K562 (cell line): ENCODE data around the gene RGL2. TPM values are rescaled to one million over a fixed set of nuclear protein-coding genes. Genes with fewer than 3 reads are reported as not detected.

ENCODE experiments used
- ASH1L ChIP-seq: fragments of 450-650 bp; IDR thresholded peaks from 2 replicates; pipeline ENCODE4 v1.6.1; 2018; ENCODE audit warnings: borderline replicate concordance, mild to moderate bottlenecking, low read depth; ENCODE audit not compliant: partially characterized antibody
- BHLHE40 ChIP-seq: IDR thresholded peaks from 2 replicates; pipeline ENCODE4 v1.6.1; 2011; ENCODE audit warnings: low read length, improper control_type of control experiment
- CCAR2 ChIP-seq: fragments of 200-400 bp; formaldehyde crosslinking; IDR thresholded peaks from 2 replicates; pipeline ENCODE4 v1.6.1; 2017; ENCODE audit warnings: mild to moderate bottlenecking, low read depth, low read length
- CEBPG ChIP-seq, 3 experiments: fragments of 200-800 bp in 1 of 3; sonication (Bioruptor generic) in 1 of 3; sonication (generic) in 1 of 3; formaldehyde crosslinking in 1 of 3; IDR thresholded peaks in 2 of 3; conservative IDR thresholded peaks in 1 of 3; 2 replicates each; pipeline versions ENCODE4 v1.6.1 to v1.8.0; 2016 to 2022; ENCODE audit warnings: missing compliant biosample characterization in 2 of 3, missing genetic modification characterization in 2 of 3, mild to moderate bottlenecking in 1 of 3, missing genetic modification reagents in 1 of 3
- CHD1 ChIP-seq: fragments of 200-600 bp; sonication (generic); IDR thresholded peaks from one replicate; pipeline ENCODE4 v1.6.1; 2012; ENCODE audit warnings: mild to moderate bottlenecking, moderate library complexity, low read length, inconsistent platforms
- FOSL1 ChIP-seq: fragments of 200-800 bp; sonication (Bioruptor generic); conservative IDR thresholded peaks from 2 replicates; pipeline ENCODE4 v1.6.1; 2016; ENCODE audit warnings: missing genetic modification characterization, missing compliant biosample characterization
- FOXK2 ChIP-seq, 2 experiments: fragments of 450-650 bp; IDR thresholded peaks in 1 of 2; conservative IDR thresholded peaks in 1 of 2; 2 replicates each; pipeline ENCODE4 v1.6.1; 2016; ENCODE audit warnings: low read depth in 2 of 2, mild to moderate bottlenecking in 1 of 2
- FOXM1 ChIP-seq, 2 experiments: fragments of 450-650 bp in 1 of 2; sonication (generic) in 1 of 2; formaldehyde crosslinking in 1 of 2; IDR thresholded peaks; 2 replicates each; pipeline versions ENCODE4 v1.6.1 to v1.9.0; 2017 to 2022; ENCODE audit warnings: low read depth in 2 of 2, mild to moderate bottlenecking in 2 of 2, missing genetic modification reagents in 1 of 2, moderate library complexity in 1 of 2
- HDAC1 ChIP-seq, 2 experiments: fragments of 450-650 bp; IDR thresholded peaks; 2 replicates each; pipeline ENCODE4 v1.6.1; 2016 to 2017; ENCODE audit warnings: inconsistent platforms in 1 of 2, mild to moderate bottlenecking in 1 of 2, moderate library complexity in 1 of 2
- HDAC8 ChIP-seq: fragments of 450-650 bp; IDR thresholded peaks from 2 replicates; pipeline ENCODE4 v1.6.1; 2016; ENCODE audit warnings: mild to moderate bottlenecking, missing genetic modification characterization, moderate library complexity, missing compliant biosample characterization
- KAT8 ChIP-seq: fragments of 450-650 bp; IDR thresholded peaks from 2 replicates; pipeline ENCODE4 v1.6.1; 2016; ENCODE audit warnings: low read depth, mild to moderate bottlenecking
- KLF1 ChIP-seq: fragments of 450-650 bp; IDR thresholded peaks from 2 replicates; pipeline ENCODE4 v1.6.1; 2016; ENCODE audit warnings: missing genetic modification characterization, missing compliant biosample characterization
- LARP7 ChIP-seq: fragments of 450-650 bp; IDR thresholded peaks from 2 replicates; pipeline ENCODE4 v1.6.1; 2016
- MBD2 ChIP-seq: sonication (generic); IDR thresholded peaks from 2 replicates; pipeline ENCODE4 v1.6.1; 2016; ENCODE audit warnings: low read depth, borderline replicate concordance
- NFE2 ChIP-seq: IDR thresholded peaks from 2 replicates; pipeline ENCODE4 v1.6.1; 2014; ENCODE audit warnings: antibody characterized with exemption, low read depth
- PHF20 ChIP-seq: fragments of 450-650 bp; IDR thresholded peaks from 2 replicates; pipeline ENCODE4 v1.6.1; 2018; ENCODE audit not compliant: partially characterized antibody
- SNIP1 ChIP-seq: fragments of 450-650 bp; IDR thresholded peaks from 2 replicates; pipeline ENCODE4 v1.7.1; 2017; ENCODE audit warnings: low read depth, mild to moderate bottlenecking
- TEAD1 ChIP-seq, 2 experiments: fragments of 450-650 bp in 1 of 2; sonication (generic) in 1 of 2; formaldehyde crosslinking; IDR thresholded peaks; 2 replicates each; pipeline versions ENCODE4 v1.4.0 to v1.8.0; 2020 to 2022; ENCODE audit warnings: mild to moderate bottlenecking in 2 of 2, missing genetic modification reagents in 1 of 2
- TSC22D4 ChIP-seq: fragments of 450-650 bp; IDR thresholded peaks from 2 replicates; pipeline ENCODE4 v1.6.1; 2016; ENCODE audit warnings: missing genetic modification characterization, missing biosample characterization, control low read depth
- YBX1 ChIP-seq: fragments of 450-650 bp; IDR thresholded peaks from 2 replicates; pipeline ENCODE4 v1.7.1; 2016; ENCODE audit warnings: mild to moderate bottlenecking
- polyA plus RNA-seq, 8 experiments: library from polyadenylated mRNA; depleted of rRNA in 4 of 8; stranded (reverse) in 5 of 8; unstranded in 3 of 8; fragments of >200 nt; fragmentation: Nextera tagmentation in 2 of 8; fragmentation: Illumina TruSeq in 1 of 8; extraction: Ambion mirVana in 2 of 8; extraction: Trizol in 1 of 8; gene quantifications; 2 replicates each; pipeline versions ENCODE4 v1.2.1 to v1.2.3, GENCODE V29; 2011 to 2014; ENCODE audit warnings: inconsistent platforms in 1 of 8, missing spikeins in 1 of 8
- total RNA-seq, 7 experiments: library from RNA; depleted of rRNA in 6 of 7; stranded (reverse); fragments of >200 nt in 6 of 7; fragmentation: Illumina TruSeq in 2 of 7; extraction: Trizol in 2 of 7; gene quantifications; 2 replicates each; pipeline versions ENCODE4 v1.2.1 to v1.2.3, GENCODE V29; 2011 to 2021; ENCODE audit warnings: low replicate concordance in 1 of 7
- TF ChIP-seq, protein P1 (sequence below), 2 experiments: fragments of 450-650 bp in 1 of 2; sonication (generic) in 1 of 2; formaldehyde crosslinking; conservative IDR thresholded peaks; 2 replicates each; pipeline versions ENCODE4 v1.4.0 to v1.8.1; 2020 to 2022; ENCODE audit warnings: mild to moderate bottlenecking in 1 of 2, missing genetic modification reagents in 1 of 2
- TF ChIP-seq, protein P2 (sequence below): sonication (generic); formaldehyde crosslinking; IDR thresholded peaks from 2 replicates; pipeline ENCODE4 v1.8.0; 2022; ENCODE audit warnings: missing genetic modification reagents, mild to moderate bottlenecking, borderline replicate concordance
- TF ChIP-seq, protein P3 (sequence below): sonication (generic); formaldehyde crosslinking; IDR thresholded peaks from 2 replicates; pipeline ENCODE4 v1.8.1; 2022; ENCODE audit warnings: missing genetic modification reagents

RGL2 gene
- total and polyA plus RNA-seq, 9 of the 15 experiments (the other 6 are each of a cell fraction or from before 2014, with no cell fraction given) = 1.8 to 57.1 (median 19.5) TPM

DNA sequence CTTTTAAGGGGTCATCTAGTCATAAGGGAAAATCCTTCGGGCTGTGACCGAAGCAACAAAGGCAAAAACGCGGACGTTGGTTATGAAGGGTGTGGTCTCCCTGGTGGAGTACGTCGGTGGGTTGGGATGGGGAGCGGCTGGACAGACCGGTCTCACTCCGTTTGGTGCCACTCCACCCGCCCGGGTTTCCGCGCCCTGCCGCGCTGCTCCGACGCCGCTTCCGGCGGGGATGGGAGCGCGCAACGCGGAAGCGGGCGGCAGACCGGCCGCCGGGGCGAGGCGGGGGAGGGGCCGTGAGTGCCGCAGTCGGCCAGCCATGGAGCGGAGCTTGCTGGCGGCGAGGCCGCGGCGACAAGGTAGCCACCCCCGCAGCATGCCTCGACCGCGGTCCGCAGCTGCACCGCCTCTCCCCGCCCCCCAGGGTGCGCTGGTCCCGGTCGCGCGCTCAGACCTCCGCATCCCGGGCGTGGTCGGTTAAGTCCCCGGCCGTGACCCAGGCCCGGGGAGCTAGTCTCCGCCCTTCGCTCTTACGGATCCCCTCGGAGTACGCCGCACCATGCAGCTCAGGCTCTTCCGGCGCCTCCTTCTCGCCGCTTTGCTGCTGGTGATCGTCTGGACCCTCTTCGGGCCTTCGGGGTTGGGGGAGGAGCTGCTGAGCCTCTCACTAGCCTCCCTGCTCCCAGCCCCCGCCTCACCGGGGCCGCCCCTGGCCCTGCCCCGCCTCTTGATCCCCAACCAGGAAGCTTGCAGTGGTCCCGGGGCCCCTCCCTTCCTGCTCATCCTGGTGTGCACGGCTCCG, 21.7 kb downstream of the RGL2 start, which contains the start of gene B3GALT4 (continued):
- TF ChIP-seq CEBPG (CRISPR knock-in tag; IDR thresholded peaks at IDR 0.05) (no peak), CEBPG (tag; conservative IDR thresholded peaks at IDR 0.05 in 1 of 2, IDR thresholded peaks at IDR 0.05 in 1 of 2) (no peak), CHD1 (no peak), PHF20 (peak; percentile 67), MBD2 (no peak), ASH1L (no peak), FOXK2 (conservative IDR thresholded peaks at IDR 0.05 in 1 of 2, IDR thresholded peaks at IDR 0.05 in 1 of 2; ENCODE audit: low read depth in 2 of 2) (no peak), SNIP1 (no peak), CCAR2 (no peak), NFE2 (no peak), TEAD1 (CRISPR knock-in tag; IDR thresholded peaks at IDR 0.05) (peak; percentile 77 to 82; a peak in 3 of 4 replicates), BHLHE40 (peak; percentile 68), KLF1 (peak; percentile 94), KAT8 (no peak), YBX1 (no peak), FOSL1 (tag) (0 out of 2 replicates have a peak, but pooled peaks have one; percentile 24), LARP7 (no peak), HDAC1 (IDR thresholded peaks at IDR 0.05) (peak in 1 of 2 experiments; percentile 78; a peak in 2 of 4 replicates), TSC22D4 (tag) (no peak), HDAC8 (tag) (no peak), FOXM1 (IDR thresholded peaks at IDR 0.05; ENCODE audit: low read depth) (no peak), FOXM1 (CRISPR knock-in tag; IDR thresholded peaks at IDR 0.05; ENCODE audit: low read depth) (peak; percentile 97)
- TF ChIP-seq, protein P1, sequence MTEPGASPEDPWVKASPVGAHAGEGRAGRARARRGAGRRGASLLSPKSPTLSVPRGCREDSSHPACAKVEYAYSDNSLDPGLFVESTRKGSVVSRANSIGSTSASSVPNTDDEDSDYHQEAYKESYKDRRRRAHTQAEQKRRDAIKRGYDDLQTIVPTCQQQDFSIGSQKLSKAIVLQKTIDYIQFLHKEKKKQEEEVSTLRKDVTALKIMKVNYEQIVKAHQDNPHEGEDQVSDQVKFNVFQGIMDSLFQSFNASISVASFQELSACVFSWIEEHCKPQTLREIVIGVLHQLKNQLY (CRISPR knock-in tag; conservative IDR thresholded peaks at IDR 0.05) = no peak; a peak in 1 of 4 replicates
- TF ChIP-seq, protein P2, sequence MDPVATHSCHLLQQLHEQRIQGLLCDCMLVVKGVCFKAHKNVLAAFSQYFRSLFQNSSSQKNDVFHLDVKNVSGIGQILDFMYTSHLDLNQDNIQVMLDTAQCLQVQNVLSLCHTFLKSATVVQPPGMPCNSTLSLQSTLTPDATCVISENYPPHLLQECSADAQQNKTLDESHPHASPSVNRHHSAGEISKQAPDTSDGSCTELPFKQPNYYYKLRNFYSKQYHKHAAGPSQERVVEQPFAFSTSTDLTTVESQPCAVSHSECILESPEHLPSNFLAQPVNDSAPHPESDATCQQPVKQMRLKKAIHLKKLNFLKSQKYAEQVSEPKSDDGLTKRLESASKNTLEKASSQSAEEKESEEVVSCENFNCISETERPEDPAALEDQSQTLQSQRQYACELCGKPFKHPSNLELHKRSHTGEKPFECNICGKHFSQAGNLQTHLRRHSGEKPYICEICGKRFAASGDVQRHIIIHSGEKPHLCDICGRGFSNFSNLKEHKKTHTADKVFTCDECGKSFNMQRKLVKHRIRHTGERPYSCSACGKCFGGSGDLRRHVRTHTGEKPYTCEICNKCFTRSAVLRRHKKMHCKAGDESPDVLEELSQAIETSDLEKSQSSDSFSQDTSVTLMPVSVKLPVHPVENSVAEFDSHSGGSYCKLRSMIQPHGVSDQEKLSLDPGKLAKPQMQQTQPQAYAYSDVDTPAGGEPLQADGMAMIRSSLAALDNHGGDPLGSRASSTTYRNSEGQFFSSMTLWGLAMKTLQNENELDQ (CRISPR knock-in tag) = no peak
- TF ChIP-seq, protein P3, sequence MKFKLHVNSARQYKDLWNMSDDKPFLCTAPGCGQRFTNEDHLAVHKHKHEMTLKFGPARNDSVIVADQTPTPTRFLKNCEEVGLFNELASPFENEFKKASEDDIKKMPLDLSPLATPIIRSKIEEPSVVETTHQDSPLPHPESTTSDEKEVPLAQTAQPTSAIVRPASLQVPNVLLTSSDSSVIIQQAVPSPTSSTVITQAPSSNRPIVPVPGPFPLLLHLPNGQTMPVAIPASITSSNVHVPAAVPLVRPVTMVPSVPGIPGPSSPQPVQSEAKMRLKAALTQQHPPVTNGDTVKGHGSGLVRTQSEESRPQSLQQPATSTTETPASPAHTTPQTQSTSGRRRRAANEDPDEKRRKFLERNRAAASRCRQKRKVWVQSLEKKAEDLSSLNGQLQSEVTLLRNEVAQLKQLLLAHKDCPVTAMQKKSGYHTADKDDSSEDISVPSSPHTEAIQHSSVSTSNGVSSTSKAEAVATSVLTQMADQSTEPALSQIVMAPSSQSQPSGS (CRISPR knock-in tag) = no peak
